Liver (tissue), 9 donors: ENCODE results near the gene C19orf25. TPM values are rescaled to one million over a fixed set of nuclear protein-coding genes. Genes with fewer than 3 reads are reported as not detected.

Experiments
- DNase-seq: peaks from one replicate; pipeline ENCODE4 v3.0.0-alpha.2; 2017; ENCODE audit warnings: low spot score
- H3K27ac ChIP-seq, 2 donors: one replicate each; pipeline ENCODE4 v1.7.0; 2013; ENCODE audit warnings: inconsistent platforms in 2 of 2, low read length in 2 of 2, control low read depth in 1 of 2, low read depth in 1 of 2, mild to moderate bottlenecking in 1 of 2
- H3K27me3 ChIP-seq, 4 donors: one replicate each; pipeline versions ENCODE4 v1.6.1 to v1.7.0; 2013; ENCODE audit warnings: low read length in 3 of 4, inconsistent platforms in 1 of 4, mild to moderate bottlenecking in 1 of 4, moderate library complexity in 1 of 4; ENCODE audit not compliant: control insufficient read depth in 4 of 4, insufficient read depth in 4 of 4
- H3K36me3 ChIP-seq, 4 donors: one replicate each; pipeline versions ENCODE4 v1.6.1 to v1.7.0; 2013; ENCODE audit warnings: low read length in 3 of 4, mild to moderate bottlenecking in 3 of 4, low read depth in 1 of 4, moderate library complexity in 1 of 4; ENCODE audit not compliant: control insufficient read depth in 4 of 4, insufficient read depth in 3 of 4
- H3K4me1 ChIP-seq, 4 donors: one replicate each; pipeline versions ENCODE4 v1.6.1 to v1.7.0; 2013; ENCODE audit warnings: low read length in 3 of 4, mild to moderate bottlenecking in 3 of 4, moderate library complexity in 1 of 4; ENCODE audit not compliant: control insufficient read depth in 4 of 4, insufficient read depth in 4 of 4
- H3K4me3 ChIP-seq, 3 donors: one replicate each; pipeline versions ENCODE4 v1.6.1 to v1.7.0; 2013; ENCODE audit warnings: low read length in 3 of 3, control low read depth in 1 of 3, low read depth in 1 of 3, mild to moderate bottlenecking in 1 of 3
- H3K9ac ChIP-seq, 2 donors: one replicate each; pipeline ENCODE4 v1.7.0; 2013; ENCODE audit warnings: low read length in 2 of 2, mild to moderate bottlenecking in 2 of 2, moderate library complexity in 2 of 2, control low read depth in 1 of 2, low read depth in 1 of 2
- H3K9me3 ChIP-seq, 4 donors: one replicate each; pipeline versions ENCODE4 v1.6.1 to v1.7.0; 2013; ENCODE audit warnings: low read length in 3 of 4; ENCODE audit not compliant: control insufficient read depth in 4 of 4
- EGR1 ChIP-seq, 2 donors: IDR thresholded peaks; 2 replicates each; pipeline ENCODE4 v1.6.1; 2016 to 2018; ENCODE audit warnings: antibody characterized with exemption in 2 of 2, low read depth in 2 of 2
- FOXA1 ChIP-seq: IDR thresholded peaks from 2 replicates; pipeline ENCODE4 v1.6.1; 2016; ENCODE audit warnings: antibody characterized with exemption
- FOXA2 ChIP-seq: IDR thresholded peaks from 2 replicates; pipeline ENCODE4 v1.6.1; 2016; ENCODE audit warnings: antibody characterized with exemption
- GABPA ChIP-seq, 2 donors: IDR thresholded peaks in 1 of 2; conservative IDR thresholded peaks in 1 of 2; 2 replicates each; pipeline ENCODE4 v1.6.1; 2016; ENCODE audit warnings: antibody characterized with exemption in 2 of 2, mild to moderate bottlenecking in 1 of 2, moderate library complexity in 1 of 2
- HNF4A ChIP-seq, 2 donors: conservative IDR thresholded peaks; 2 replicates each; pipeline ENCODE4 v1.6.1; 2016; ENCODE audit warnings: antibody characterized with exemption in 2 of 2, mild to moderate bottlenecking in 2 of 2
- HNF4G ChIP-seq: IDR thresholded peaks from 2 replicates; pipeline ENCODE4 v1.6.1; 2016; ENCODE audit warnings: antibody characterized with exemption
- JUND ChIP-seq, 2 donors: IDR thresholded peaks; 2 replicates each; pipeline ENCODE4 v1.6.1; 2016; ENCODE audit warnings: antibody characterized with exemption in 2 of 2
- RAD21 ChIP-seq, 2 donors: IDR thresholded peaks; 2 replicates each; pipeline ENCODE4 v1.6.1; 2016; ENCODE audit warnings: antibody characterized with exemption in 2 of 2, mild to moderate bottlenecking in 2 of 2
- REST ChIP-seq: IDR thresholded peaks from 2 replicates; pipeline ENCODE4 v1.6.1; 2016; ENCODE audit warnings: antibody characterized with exemption, mild to moderate bottlenecking
- RXRA ChIP-seq, 2 donors: IDR thresholded peaks; 2 replicates each; pipeline ENCODE4 v1.6.1; 2017 to 2018; ENCODE audit warnings: antibody characterized with exemption in 2 of 2, mild to moderate bottlenecking in 1 of 2
- SP1 ChIP-seq: IDR thresholded peaks from 2 replicates; pipeline ENCODE4 v1.6.1; 2018; ENCODE audit warnings: antibody characterized with exemption, mild to moderate bottlenecking
- YY1 ChIP-seq: IDR thresholded peaks from 2 replicates; pipeline ENCODE4 v1.6.1; 2016; ENCODE audit warnings: antibody characterized with exemption, mild to moderate bottlenecking
- WGBS: extraction: QIAGEN DNeasy Blood & Tissue Kit; methylation state at CpG from one replicate; pipeline ENCODE4 v1.1.7; 2013; 5-methylcytosine and 5-hydroxymethylcytosine counted together
- polyA plus RNA-seq, 2 donors: library from polyadenylated mRNA; stranded (reverse) in 1 of 2; unstranded in 1 of 2; fragments of 200-250 nt in 1 of 2; fragments of >200 nt in 1 of 2; fragmentation: Nextera tagmentation in 1 of 2; extraction: Ambion mirVana in 1 of 2; gene quantifications; one replicate each; pipeline versions ENCODE4 v1.2.1 to v1.2.3, GENCODE V29; 2013 to 2015
- total RNA-seq, 2 donors: library from RNA; depleted of rRNA; stranded (reverse); fragments of >200 nt; gene quantifications; one replicate each; pipeline ENCODE4 v1.2.3, GENCODE V29; 2014
- TF ChIP-seq, protein P1 (sequence below): fragments of 150-350 bp; IDR thresholded peaks from 2 replicates; pipeline ENCODE4 v1.5.1; 2017; ENCODE audit warnings: improper control_type of control experiment, low read depth, low read length; ENCODE audit not compliant: missing input control
- TF ChIP-seq, protein P2 (sequence below): IDR thresholded peaks from 2 replicates; pipeline ENCODE4 v1.6.1; 2016; ENCODE audit warnings: antibody characterized with exemption
- TF ChIP-seq, protein P3 (sequence below): IDR thresholded peaks from 2 replicates; pipeline ENCODE4 v1.6.1; 2016; ENCODE audit warnings: antibody characterized with exemption
- donor health status: healthy.
- donor health status: healthy.
- donor health status: healthy.
- donor health status: healthy.
- donor health status: healthy.

Gene C19orf25
- total and polyA plus RNA-seq, 4 donors, result 15.1 to 19.8 (median 18.5) TPM

- Histone ChIP-seq H3K4me1 (peaks cover 6 to 26% (median 14%) of the 10 kb centered on the region in 4 donors), H3K36me3 (no peaks in the 10 kb centered on the region), H3K9ac (no peak overlapping the region), H3K27me3 (no peaks in the 10 kb centered on the region), H3K9me3 (no peaks in the 10 kb centered on the region), H3K27ac (no peak overlapping the region), H3K4me3 (no peak overlapping the region)
- DNase-seq, result peak; percentile 60
- WGBS, result 30% methylated on average over 49 of the region's 49 CpGs
- TF ChIP-seq RAD21 (IDR thresholded peaks at IDR 0.05) (peak in 1 of 2 donors; percentile 44), REST (no peak)
- TF ChIP-seq, protein P1, sequence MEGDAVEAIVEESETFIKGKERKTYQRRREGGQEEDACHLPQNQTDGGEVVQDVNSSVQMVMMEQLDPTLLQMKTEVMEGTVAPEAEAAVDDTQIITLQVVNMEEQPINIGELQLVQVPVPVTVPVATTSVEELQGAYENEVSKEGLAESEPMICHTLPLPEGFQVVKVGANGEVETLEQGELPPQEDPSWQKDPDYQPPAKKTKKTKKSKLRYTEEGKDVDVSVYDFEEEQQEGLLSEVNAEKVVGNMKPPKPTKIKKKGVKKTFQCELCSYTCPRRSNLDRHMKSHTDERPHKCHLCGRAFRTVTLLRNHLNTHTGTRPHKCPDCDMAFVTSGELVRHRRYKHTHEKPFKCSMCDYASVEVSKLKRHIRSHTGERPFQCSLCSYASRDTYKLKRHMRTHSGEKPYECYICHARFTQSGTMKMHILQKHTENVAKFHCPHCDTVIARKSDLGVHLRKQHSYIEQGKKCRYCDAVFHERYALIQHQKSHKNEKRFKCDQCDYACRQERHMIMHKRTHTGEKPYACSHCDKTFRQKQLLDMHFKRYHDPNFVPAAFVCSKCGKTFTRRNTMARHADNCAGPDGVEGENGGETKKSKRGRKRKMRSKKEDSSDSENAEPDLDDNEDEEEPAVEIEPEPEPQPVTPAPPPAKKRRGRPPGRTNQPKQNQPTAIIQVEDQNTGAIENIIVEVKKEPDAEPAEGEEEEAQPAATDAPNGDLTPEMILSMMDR, result peak; percentile 46
Observed at GRCh38 chr19:1503089-1503924, 24.3 kb upstream of the C19orf25 start.

GRCh38 chr19:1502433-1503088 lies 23.5 kb upstream of the C19orf25 start:
- Histone ChIP-seq H3K4me1 (peaks cover 5 to 29% (median 17%) of the 10 kb centered on the region in 4 donors), H3K9ac (no peak overlapping the region), H3K27ac (no peak overlapping the region), H3K27me3 (no peaks in the 10 kb centered on the region), H3K4me3 (no peak overlapping the region), H3K9me3 (no peaks in the 10 kb centered on the region), H3K36me3 (no peaks in the 10 kb centered on the region)
- no peak for DNase-seq
- 74% methylated on average over 14 of the region's 14 CpGs for WGBS
- TF ChIP-seq SP1 (no peak), JUND (IDR thresholded peaks at IDR 0.05) (no peak), FOXA2 (no peak), YY1 (no peak), FOXA1 (no peak), HNF4G (no peak), GABPA (IDR thresholded peaks at IDR 0.05 in 1 of 2, conservative IDR thresholded peaks at IDR 0.05 in 1 of 2) (no peak), EGR1 (IDR thresholded peaks at IDR 0.05; ENCODE audit: low read depth in 2 of 2) (no peak), RXRA (IDR thresholded peaks at IDR 0.05) (no peak), HNF4A (conservative IDR thresholded peaks at IDR 0.05) (no peak), REST (no peak)
- TF ChIP-seq, protein P2, sequence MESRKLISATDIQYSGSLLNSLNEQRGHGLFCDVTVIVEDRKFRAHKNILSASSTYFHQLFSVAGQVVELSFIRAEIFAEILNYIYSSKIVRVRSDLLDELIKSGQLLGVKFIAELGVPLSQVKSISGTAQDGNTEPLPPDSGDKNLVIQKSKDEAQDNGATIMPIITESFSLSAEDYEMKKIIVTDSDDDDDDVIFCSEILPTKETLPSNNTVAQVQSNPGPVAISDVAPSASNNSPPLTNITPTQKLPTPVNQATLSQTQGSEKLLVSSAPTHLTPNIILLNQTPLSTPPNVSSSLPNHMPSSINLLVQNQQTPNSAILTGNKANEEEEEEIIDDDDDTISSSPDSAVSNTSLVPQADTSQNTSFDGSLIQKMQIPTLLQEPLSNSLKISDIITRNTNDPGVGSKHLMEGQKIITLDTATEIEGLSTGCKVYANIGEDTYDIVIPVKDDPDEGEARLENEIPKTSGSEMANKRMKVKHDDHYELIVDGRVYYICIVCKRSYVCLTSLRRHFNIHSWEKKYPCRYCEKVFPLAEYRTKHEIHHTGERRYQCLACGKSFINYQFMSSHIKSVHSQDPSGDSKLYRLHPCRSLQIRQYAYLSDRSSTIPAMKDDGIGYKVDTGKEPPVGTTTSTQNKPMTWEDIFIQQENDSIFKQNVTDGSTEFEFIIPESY, result no peak
- TF ChIP-seq, protein P1, result no peak
- TF ChIP-seq, protein P3, sequence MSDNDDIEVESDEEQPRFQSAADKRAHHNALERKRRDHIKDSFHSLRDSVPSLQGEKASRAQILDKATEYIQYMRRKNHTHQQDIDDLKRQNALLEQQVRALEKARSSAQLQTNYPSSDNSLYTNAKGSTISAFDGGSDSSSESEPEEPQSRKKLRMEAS, result no peak
